Thoracic aorta (tissue), 2 donors: ENCODE results near the gene FYCO1. TPM values are rescaled to one million over a fixed set of nuclear protein-coding genes. Genes with fewer than 3 reads are reported as not detected.

Experiments
- ATAC-seq: fragments of 150-250 bp; one replicate; pipeline ENCODE4 v1.8.0; 2017; ENCODE audit warnings: low read depth; ENCODE audit not compliant: insufficient number of reproducible peaks, low FRiP score
- DNase-seq: peaks from one replicate; pipeline ENCODE4 v3.0.0-alpha.2; 2020; ENCODE audit warnings: low spot score
- H3K27ac ChIP-seq, 2 donors: fragments of 200-600 bp; sonication (generic); 1 replicate in 1 of 2; 2 replicates in 1 of 2; pipeline ENCODE4 v1.5.1; 2016; ENCODE audit warnings: mild to moderate bottlenecking in 2 of 2, moderate library complexity in 2 of 2
- H3K27me3 ChIP-seq: fragments of 200-600 bp; sonication (generic); replicated peaks from 2 replicates; pipeline ENCODE4 v1.6.0; 2016; ENCODE audit warnings: mild to moderate bottlenecking; ENCODE audit not compliant: insufficient read depth
- H3K36me3 ChIP-seq: fragments of 200-600 bp; sonication (generic); one replicate; pipeline ENCODE4 v1.5.1; 2016
- H3K4me1 ChIP-seq, 2 donors: fragments of 200-600 bp; sonication (generic); 1 replicate in 1 of 2; 2 replicates in 1 of 2; pipeline versions ENCODE4 v1.5.1 to v1.6.0; 2016; ENCODE audit warnings: low read depth in 2 of 2, mild to moderate bottlenecking in 1 of 2; ENCODE audit not compliant: control insufficient read depth in 1 of 2
- H3K4me3 ChIP-seq: fragments of 200-600 bp; sonication (generic); 2 replicates; pipeline ENCODE4 v1.5.1; 2016; ENCODE audit warnings: mild to moderate bottlenecking
- H3K9me3 ChIP-seq: fragments of 200-600 bp; sonication (generic); 2 replicates; pipeline ENCODE4 v1.5.1; 2016
- total RNA-seq, 2 donors: library from RNA; depleted of rRNA; stranded (reverse); fragments of >200 nt; gene quantifications; one replicate each; pipeline versions ENCODE4 v1.1.0 to v1.2.3, GENCODE V29; 2016
- TF ChIP-seq, protein P1 (sequence below): fragments of 200-600 bp; sonication (generic); IDR thresholded peaks from one replicate; pipeline ENCODE4 v1.5.1; 2019; ENCODE audit warnings: antibody characterized with exemption

The FYCO1 gene
- total RNA-seq, 2 donors from 2014 or later, result 70.4 to 86.1 TPM

DNA sequence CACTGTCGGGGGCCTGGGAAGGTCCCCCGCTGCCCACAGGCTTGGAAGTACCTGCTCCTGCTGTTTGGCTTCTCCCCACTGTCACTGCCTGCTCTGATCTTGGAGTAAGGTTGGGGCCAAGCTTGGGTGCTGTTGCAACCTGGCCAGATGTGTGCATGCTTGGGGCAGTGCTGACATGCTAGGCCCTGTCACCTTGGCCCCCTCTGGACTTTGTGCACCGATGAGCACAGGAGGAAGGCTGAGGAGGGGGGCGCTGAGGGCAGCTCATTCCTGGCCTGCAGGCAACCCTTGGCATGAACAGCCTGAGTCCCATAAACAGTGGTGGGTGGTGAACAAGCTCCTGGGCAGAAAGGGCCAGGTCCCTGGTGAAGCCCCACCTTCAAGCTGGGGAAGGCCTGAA, 35.6 kb upstream of the FYCO1 start:
- Histone ChIP-seq H3K27ac (no peak overlapping the region), H3K27me3 (no peaks in the 10 kb centered on the region), H3K36me3 (no peaks in the 10 kb centered on the region), H3K4me3 (no peak overlapping the region), H3K4me1 (no peaks in the 10 kb centered on the region), H3K9me3 (no peaks in the 10 kb centered on the region)
- ATAC-seq (no peak), DNase-seq (no peak)
- TF ChIP-seq, protein P1, sequence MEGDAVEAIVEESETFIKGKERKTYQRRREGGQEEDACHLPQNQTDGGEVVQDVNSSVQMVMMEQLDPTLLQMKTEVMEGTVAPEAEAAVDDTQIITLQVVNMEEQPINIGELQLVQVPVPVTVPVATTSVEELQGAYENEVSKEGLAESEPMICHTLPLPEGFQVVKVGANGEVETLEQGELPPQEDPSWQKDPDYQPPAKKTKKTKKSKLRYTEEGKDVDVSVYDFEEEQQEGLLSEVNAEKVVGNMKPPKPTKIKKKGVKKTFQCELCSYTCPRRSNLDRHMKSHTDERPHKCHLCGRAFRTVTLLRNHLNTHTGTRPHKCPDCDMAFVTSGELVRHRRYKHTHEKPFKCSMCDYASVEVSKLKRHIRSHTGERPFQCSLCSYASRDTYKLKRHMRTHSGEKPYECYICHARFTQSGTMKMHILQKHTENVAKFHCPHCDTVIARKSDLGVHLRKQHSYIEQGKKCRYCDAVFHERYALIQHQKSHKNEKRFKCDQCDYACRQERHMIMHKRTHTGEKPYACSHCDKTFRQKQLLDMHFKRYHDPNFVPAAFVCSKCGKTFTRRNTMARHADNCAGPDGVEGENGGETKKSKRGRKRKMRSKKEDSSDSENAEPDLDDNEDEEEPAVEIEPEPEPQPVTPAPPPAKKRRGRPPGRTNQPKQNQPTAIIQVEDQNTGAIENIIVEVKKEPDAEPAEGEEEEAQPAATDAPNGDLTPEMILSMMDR, result no peak

GRCh38 chr3:46030626-46031025, 35.0 kb upstream of the FYCO1 start:
- no peak for DNase-seq
- Histone ChIP-seq H3K9me3 (no peaks in the 10 kb centered on the region), H3K27ac (no peak overlapping the region), H3K4me1 (no peaks in the 10 kb centered on the region), H3K36me3 (no peaks in the 10 kb centered on the region), H3K27me3 (no peaks in the 10 kb centered on the region), H3K4me3 (no peak overlapping the region)
- ATAC-seq, result no peak
- TF ChIP-seq, protein P1, result no peak

- no peaks in the 10 kb centered on the region for H3K36me3 ChIP-seq
- DNase-seq, result no peak
- no peaks in the 10 kb centered on the region for H3K4me1 ChIP-seq
- H3K27me3 ChIP-seq, result no peaks in the 10 kb centered on the region
- H3K9me3 ChIP-seq, result no peaks in the 10 kb centered on the region
- H3K4me3 ChIP-seq, result no peak overlapping the region
- TF ChIP-seq, protein P1, result no peak
- no peak overlapping the region for H3K27ac ChIP-seq
- ATAC-seq, result no peak
These were observed 34.4 kb upstream of the FYCO1 start for GRCh38 chr3:46029953-46030543.

DNA sequence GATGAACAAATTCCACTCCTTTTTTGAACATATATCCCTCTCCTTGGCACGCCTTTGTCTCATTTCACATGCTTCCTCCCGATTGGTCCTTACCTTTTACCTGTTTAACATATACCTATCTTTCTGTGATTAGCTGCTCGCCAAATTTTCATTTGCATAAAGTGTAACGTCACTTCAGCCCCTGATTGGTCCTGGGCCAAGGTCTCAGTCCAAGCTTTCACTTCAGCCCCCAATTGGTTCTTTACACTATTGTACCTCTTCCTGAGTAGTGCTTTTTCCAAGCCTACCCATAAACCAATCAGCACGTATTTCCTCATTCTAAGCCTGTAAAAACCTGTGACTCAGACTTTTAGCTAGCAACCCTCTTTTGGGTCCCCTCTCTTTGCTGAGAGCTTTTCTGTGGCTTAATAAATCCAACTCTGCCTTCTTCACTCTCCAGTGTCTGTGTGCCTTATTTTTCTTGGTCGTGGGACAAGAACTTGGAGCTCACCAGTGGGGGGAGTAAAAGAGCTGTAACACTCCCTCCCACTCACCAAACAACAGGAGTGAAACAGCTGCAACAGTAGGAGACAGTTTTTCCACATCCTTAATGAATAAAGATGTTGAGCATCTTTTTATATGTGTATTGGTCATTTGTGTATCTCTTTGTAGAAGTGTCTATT, 32.2 kb upstream of the FYCO1 start:
- TF ChIP-seq, protein P1, result no peak
- no peaks in the 10 kb centered on the region for H3K36me3 ChIP-seq

DNA sequence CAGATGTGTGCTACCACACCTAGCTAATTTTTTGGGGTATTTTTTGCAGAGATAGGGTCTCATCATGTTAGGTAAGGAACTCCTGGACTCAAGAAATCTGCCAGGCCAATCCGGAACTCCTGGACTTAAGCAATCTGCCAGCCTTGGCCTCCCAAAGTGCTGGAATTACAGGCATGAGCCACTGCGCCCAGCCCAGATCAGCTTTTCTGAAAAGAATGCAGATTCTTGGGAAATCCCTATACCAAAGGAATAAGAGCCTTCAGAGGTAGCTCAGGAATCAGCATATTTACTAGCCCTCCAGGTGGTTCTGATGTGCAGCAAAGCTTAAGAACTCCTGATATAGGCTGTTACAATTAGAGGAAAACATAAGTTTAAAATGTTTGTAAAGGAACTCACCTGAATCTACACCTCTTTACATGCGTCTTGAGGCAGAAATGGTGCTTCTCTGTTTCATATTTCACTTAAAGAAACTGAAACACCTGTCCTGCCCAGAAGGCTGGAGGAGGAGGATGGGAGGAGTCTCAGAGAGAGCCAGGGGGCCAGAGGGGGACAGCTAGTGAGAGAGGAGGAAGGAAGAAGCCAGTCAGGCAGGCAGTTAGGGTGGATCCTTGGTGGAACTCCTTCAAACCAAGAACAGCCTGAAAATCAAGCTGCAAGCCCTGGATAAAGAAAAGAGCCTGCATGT, 31.5 kb upstream of the FYCO1 start, which contains the start of gene XCR1:
Gene XCR1 (minus strand): TSS at position 463 of the 685 bp plus-strand sequence. CDS start 5,536 bp downstream, outside the sequence.
- no peak for DNase-seq
- no peaks in the 10 kb centered on the region for H3K27me3 ChIP-seq
- no peak for ATAC-seq
- no peaks in the 10 kb centered on the region for H3K36me3 ChIP-seq
- no peaks in the 10 kb centered on the region for H3K4me1 ChIP-seq
- no peak within 1 kb of the TSS for H3K27ac ChIP-seq
- H3K9me3 ChIP-seq, result no peaks in the 10 kb centered on the region
- TF ChIP-seq, protein P1, result no peak
- H3K4me3 ChIP-seq, result no peak within 1 kb of the TSS

More for the DNA sequence above, 32.2 kb upstream of the FYCO1 start:
- Histone ChIP-seq H3K4me1 (no peaks in the 10 kb centered on the region), H3K27me3 (no peaks in the 10 kb centered on the region), H3K9me3 (no peaks in the 10 kb centered on the region), H3K4me3 (no peak overlapping the region), H3K27ac (no peak overlapping the region)
- DNase-seq (no peak), ATAC-seq (no peak)
